Measurements from ENCODE around the gene BEGAIN. TPM values are rescaled to one million over a fixed set of nuclear protein-coding genes. Genes with fewer than 3 reads are reported as not detected.

BEGAIN gene
- total and polyA plus RNA-seq, 2 experiments from 2014 or later = not detected

GRCh38 chr14:100561005-100561404 lies 26.2 kb downstream of the BEGAIN start:
- peaks cover 35% of the 10 kb centered on the region for H3K27me3 ChIP-seq
- H3K4me3 ChIP-seq = no peak overlapping the region
- H3K9me3 ChIP-seq (ENCODE audit: low read depth) = no peaks in the 10 kb centered on the region
- H3K36me3 ChIP-seq = no peaks in the 10 kb centered on the region
- no peaks in the 10 kb centered on the region for H3K4me1 ChIP-seq (ENCODE audit: low read depth)
- no peak for TF ChIP-seq CTCF (IDR thresholded peaks at IDR 0.05; ENCODE audit: low read depth, low read length)
- no peak for DNase-seq (ENCODE audit: low read depth in 1 of 2, low spot score in 1 of 2)
- no peak overlapping the region for H3K27ac ChIP-seq

- TF ChIP-seq CTCF (IDR thresholded peaks at IDR 0.05; ENCODE audit: low read depth, low read length) = no peak
- Histone ChIP-seq H3K4me3 (no peak overlapping the region), H3K27ac (no peak overlapping the region), H3K27me3 (peaks cover 29% of the 10 kb centered on the region), H3K4me1 (ENCODE audit: low read depth) (no peaks in the 10 kb centered on the region), H3K36me3 (no peaks in the 10 kb centered on the region), H3K9me3 (ENCODE audit: low read depth) (no peaks in the 10 kb centered on the region)
- DNase-seq (ENCODE audit: low read depth in 1 of 2, low spot score in 1 of 2) = no peak
Measured at GRCh38 chr14:100560471-100560870, 26.7 kb downstream of the BEGAIN start.

- no peaks in the 10 kb centered on the region for H3K36me3 ChIP-seq
- no peak overlapping the region for H3K4me3 ChIP-seq
- no peak overlapping the region for H3K27ac ChIP-seq
- no peak for DNase-seq (ENCODE audit: low read depth in 1 of 2, low spot score in 1 of 2)
- peaks cover 19% of the 10 kb centered on the region for H3K27me3 ChIP-seq
- no peaks in the 10 kb centered on the region for H3K9me3 ChIP-seq (ENCODE audit: low read depth)
- H3K4me1 ChIP-seq (ENCODE audit: low read depth) = no peaks in the 10 kb centered on the region
- TF ChIP-seq CTCF (IDR thresholded peaks at IDR 0.05; ENCODE audit: low read depth, low read length) = no peak
Measured at GRCh38 chr14:100559455-100559854, 27.8 kb downstream of the BEGAIN start.

GRCh38 chr14:100558966-100559365 lies 28.3 kb downstream of the BEGAIN start:
- Histone ChIP-seq H3K27ac (no peak overlapping the region), H3K9me3 (ENCODE audit: low read depth) (no peaks in the 10 kb centered on the region), H3K4me3 (no peak overlapping the region), H3K36me3 (no peaks in the 10 kb centered on the region), H3K27me3 (peaks cover 14% of the 10 kb centered on the region), H3K4me1 (ENCODE audit: low read depth) (no peaks in the 10 kb centered on the region)
- no peak for TF ChIP-seq CTCF (IDR thresholded peaks at IDR 0.05; ENCODE audit: low read depth, low read length)
- no peak for DNase-seq (ENCODE audit: low read depth in 1 of 2, low spot score in 1 of 2)

GRCh38 chr14:100558226-100558625 lies 29.0 kb downstream of the BEGAIN start:
- Histone ChIP-seq H3K27me3 (peaks cover 7% of the 10 kb centered on the region), H3K4me1 (ENCODE audit: low read depth) (no peaks in the 10 kb centered on the region), H3K27ac (no peak overlapping the region), H3K4me3 (no peak overlapping the region), H3K9me3 (ENCODE audit: low read depth) (no peaks in the 10 kb centered on the region), H3K36me3 (no peaks in the 10 kb centered on the region)
- no peak for DNase-seq (ENCODE audit: low read depth in 1 of 2, low spot score in 1 of 2)
- no peak for TF ChIP-seq CTCF (IDR thresholded peaks at IDR 0.05; ENCODE audit: low read depth, low read length)

GRCh38 chr14:100557658-100558057 lies 29.6 kb downstream of the BEGAIN start:
- no peak for TF ChIP-seq CTCF (IDR thresholded peaks at IDR 0.05; ENCODE audit: low read depth, low read length)
- no peak for DNase-seq (ENCODE audit: low read depth in 1 of 2, low spot score in 1 of 2)
- H3K36me3 ChIP-seq = no peaks in the 10 kb centered on the region
- H3K4me3 ChIP-seq = no peak overlapping the region
- H3K27me3 ChIP-seq = peaks cover 1% of the 10 kb centered on the region
- no peaks in the 10 kb centered on the region for H3K4me1 ChIP-seq (ENCODE audit: low read depth)
- no peaks in the 10 kb centered on the region for H3K9me3 ChIP-seq (ENCODE audit: low read depth)
- no peak overlapping the region for H3K27ac ChIP-seq
